SJSA1 (cell line): ENCODE measurements around the gene COL16A1. TPM values are rescaled to one million over a fixed set of nuclear protein-coding genes. Genes with fewer than 3 reads are reported as not detected.

ENCODE experiments used
- DNase-seq, 2 experiments: peaks; one replicate each; pipeline ENCODE4 v3.0.0-alpha.2; 2015 to 2020; ENCODE audit warnings: low spot score in 2 of 2, low read depth in 1 of 2
- H3K27ac ChIP-seq: fragments of 250-450 bp; sonication (Bioruptor Pico); 2 replicates; pipeline ENCODE4 v1.5.1; 2020; ENCODE audit warnings: mild to moderate bottlenecking, moderate library complexity
- H3K27me3 ChIP-seq: fragments of 250-450 bp; sonication (Bioruptor Pico); replicated peaks from 2 replicates; pipeline ENCODE4 v1.5.1; 2020; ENCODE audit warnings: mild to moderate bottlenecking, moderate library complexity
- H3K36me3 ChIP-seq: fragments of 250-450 bp; sonication (Bioruptor Pico); 2 replicates; pipeline ENCODE4 v1.5.1; 2020; ENCODE audit warnings: mild to moderate bottlenecking
- H3K4me1 ChIP-seq: fragments of 250-450 bp; sonication (Bioruptor Pico); replicated peaks from 2 replicates; pipeline ENCODE4 v1.6.1; 2021; ENCODE audit warnings: mild to moderate bottlenecking
- H3K4me3 ChIP-seq: fragments of 250-450 bp; sonication (Bioruptor Pico); 2 replicates; pipeline ENCODE4 v1.5.1; 2020; ENCODE audit warnings: mild to moderate bottlenecking
- H3K9me3 ChIP-seq: fragments of 250-450 bp; sonication (Bioruptor Pico); replicated peaks from 2 replicates; pipeline ENCODE4 v1.5.1; 2020; ENCODE audit warnings: mild to moderate bottlenecking
- total RNA-seq: library from RNA; depleted of rRNA; stranded (reverse); fragments of >200 nt; shearing (Covaris generic); gene quantifications from 2 replicates; pipeline ENCODE4 v1.2.3, GENCODE V29; 2014

The COL16A1 gene
- total RNA-seq, 1 experiment from 2014 or later = 365 TPM

DNA sequence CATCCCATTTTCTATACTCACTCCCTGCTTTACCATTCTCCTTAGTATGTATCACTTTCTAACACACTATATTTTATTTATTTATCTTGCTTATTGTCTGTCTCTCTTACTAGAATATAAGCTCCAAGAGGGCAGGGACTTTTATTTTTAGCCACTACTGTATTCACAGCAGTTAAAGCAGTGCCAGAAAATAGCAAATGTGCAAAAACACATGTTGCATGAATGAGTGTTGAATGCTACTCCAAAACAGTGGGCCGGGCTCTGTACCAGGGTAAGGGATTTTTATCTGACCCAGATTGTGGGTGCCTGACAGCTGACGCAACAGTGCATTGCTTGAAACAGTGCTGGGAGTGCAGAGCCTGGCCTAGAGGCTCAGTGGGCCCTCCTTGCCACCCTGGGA lies 24.7 kb downstream of the COL16A1 start:
- DNase-seq = no peak
- H3K27ac ChIP-seq = no peak overlapping the region
- peaks cover 95% of the 10 kb centered on the region for H3K36me3 ChIP-seq
- no peak overlapping the region for H3K4me3 ChIP-seq
- 0 out of 2 replicates have a peak, but pooled peaks cover 3% of the 10 kb centered on the region for H3K4me1 ChIP-seq
- H3K27me3 ChIP-seq = no peaks in the 10 kb centered on the region
- no peaks in the 10 kb centered on the region for H3K9me3 ChIP-seq

GRCh38 chr1:31678681-31679080 lies 25.1 kb downstream of the COL16A1 start:
- no peak for DNase-seq
- H3K4me3 ChIP-seq = no peak overlapping the region
- no peak overlapping the region for H3K27ac ChIP-seq
- peaks cover 95% of the 10 kb centered on the region for H3K36me3 ChIP-seq
- 0 out of 2 replicates have a peak, but pooled peaks cover 3% of the 10 kb centered on the region for H3K4me1 ChIP-seq
- no peaks in the 10 kb centered on the region for H3K9me3 ChIP-seq
- H3K27me3 ChIP-seq = no peaks in the 10 kb centered on the region

- no peak for DNase-seq
- H3K27me3 ChIP-seq = no peaks in the 10 kb centered on the region
- no peaks in the 10 kb centered on the region for H3K9me3 ChIP-seq
- no peak overlapping the region for H3K27ac ChIP-seq
- H3K4me3 ChIP-seq = no peak overlapping the region
- H3K4me1 ChIP-seq = 0 out of 2 replicates have a peak, but pooled peaks cover 3% of the 10 kb centered on the region
- peaks cover 95% of the 10 kb centered on the region for H3K36me3 ChIP-seq
These were observed 25.9 kb downstream of the COL16A1 start for GRCh38 chr1:31677949-31678348.

DNA sequence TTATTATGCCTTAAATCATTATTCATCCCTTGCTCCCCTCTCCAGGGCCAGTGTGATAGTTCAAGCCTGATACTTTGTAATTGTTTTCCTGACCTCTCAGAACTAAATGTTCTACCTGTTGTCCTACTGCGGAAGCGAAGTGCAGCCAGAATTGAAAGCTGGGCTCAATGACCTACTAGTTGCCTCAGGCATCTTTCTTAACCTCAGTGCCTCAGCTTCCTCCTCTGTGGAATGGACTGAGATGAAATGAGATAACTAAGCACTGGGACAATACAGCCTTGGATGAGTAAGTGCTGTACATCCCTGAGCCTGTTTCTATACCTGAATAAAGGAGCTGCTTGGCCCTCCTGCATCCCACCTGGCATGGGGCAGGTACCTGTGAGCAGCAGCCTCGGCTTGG lies 26.4 kb downstream of the COL16A1 start:
- Histone ChIP-seq H3K27ac (no peak overlapping the region), H3K9me3 (no peaks in the 10 kb centered on the region), H3K27me3 (no peaks in the 10 kb centered on the region), H3K36me3 (peaks cover 95% of the 10 kb centered on the region), H3K4me1 (0 out of 2 replicates have a peak, but pooled peaks cover 3% of the 10 kb centered on the region), H3K4me3 (no peak overlapping the region)
- DNase-seq = no peak

DNA sequence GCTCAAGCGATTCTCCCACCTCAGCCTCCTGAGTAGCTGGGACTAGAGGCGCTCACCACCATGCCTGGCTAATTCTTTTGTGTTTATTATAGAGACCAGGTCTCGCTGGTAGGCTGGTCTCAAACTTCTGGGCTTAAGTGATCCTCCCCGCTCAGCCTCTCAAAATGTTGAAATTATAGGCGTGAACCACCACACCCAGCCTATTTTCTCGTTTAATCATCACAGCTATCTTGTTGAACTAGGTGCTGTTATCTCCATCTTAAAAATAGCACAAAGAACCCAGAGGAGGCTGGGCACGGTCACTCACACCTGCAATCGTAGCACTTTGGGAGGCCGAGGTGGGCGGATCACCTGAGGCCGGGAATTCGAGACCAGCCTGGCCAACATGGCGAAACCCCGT lies 28.1 kb downstream of the COL16A1 start:
- Histone ChIP-seq H3K27me3 (no peaks in the 10 kb centered on the region), H3K4me1 (0 out of 2 replicates have a peak, but pooled peaks cover 3% of the 10 kb centered on the region), H3K36me3 (peaks cover 95% of the 10 kb centered on the region), H3K27ac (no peak overlapping the region), H3K9me3 (no peaks in the 10 kb centered on the region), H3K4me3 (no peak overlapping the region)
- DNase-seq = no peak

GRCh38 chr1:31675161-31675560 lies 28.7 kb downstream of the COL16A1 start:
- H3K27ac ChIP-seq = no peak overlapping the region

GRCh38 chr1:31674626-31675025 lies 29.2 kb downstream of the COL16A1 start:
- H3K27ac ChIP-seq = no peak overlapping the region
- H3K9me3 ChIP-seq = no peaks in the 10 kb centered on the region
- H3K4me3 ChIP-seq = no peak overlapping the region
- H3K36me3 ChIP-seq = peaks cover 95% of the 10 kb centered on the region
- 0 out of 2 replicates have a peak, but pooled peaks cover 3% of the 10 kb centered on the region for H3K4me1 ChIP-seq
- DNase-seq = no peak
- H3K27me3 ChIP-seq = no peaks in the 10 kb centered on the region

More at GRCh38 chr1:31675161-31675560, 28.7 kb downstream of the COL16A1 start:
- no peak overlapping the region for H3K4me3 ChIP-seq
- H3K36me3 ChIP-seq = peaks cover 95% of the 10 kb centered on the region
- no peaks in the 10 kb centered on the region for H3K9me3 ChIP-seq
- H3K27me3 ChIP-seq = no peaks in the 10 kb centered on the region
- no peak for DNase-seq
- 0 out of 2 replicates have a peak, but pooled peaks cover 3% of the 10 kb centered on the region for H3K4me1 ChIP-seq

GRCh38 chr1:31673433-31673832 lies 30.4 kb downstream of the COL16A1 start:
- H3K36me3 ChIP-seq = peaks cover 92% of the 10 kb centered on the region
- 0 out of 2 replicates have a peak, but pooled peaks cover 3% of the 10 kb centered on the region for H3K4me1 ChIP-seq
- no peaks in the 10 kb centered on the region for H3K9me3 ChIP-seq
- no peak overlapping the region for H3K4me3 ChIP-seq
- H3K27ac ChIP-seq = no peak overlapping the region
- no peaks in the 10 kb centered on the region for H3K27me3 ChIP-seq
- DNase-seq = no peak

DNA sequence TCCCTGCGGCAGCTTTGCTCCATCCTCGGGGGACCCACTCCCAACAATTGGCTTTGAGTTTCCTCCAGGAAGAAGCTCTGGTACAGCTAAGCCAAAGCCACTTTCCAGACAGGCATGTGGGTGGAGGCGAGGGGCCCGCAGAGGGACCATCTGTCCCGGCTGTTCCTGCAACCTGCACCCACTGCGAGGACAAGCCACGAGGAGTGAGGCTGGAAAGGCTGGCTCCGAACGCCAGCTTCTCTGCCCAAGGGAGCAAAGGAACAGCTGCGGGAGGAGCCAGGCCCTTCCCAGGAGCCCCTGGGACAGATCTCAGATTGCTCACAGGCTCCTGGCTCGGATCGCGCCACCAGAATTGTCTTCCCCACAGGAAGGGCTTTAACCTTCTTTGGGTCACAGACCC lies 30.8 kb downstream of the COL16A1 start:
- H3K36me3 ChIP-seq = peaks cover 92% of the 10 kb centered on the region
- H3K27ac ChIP-seq = no peak overlapping the region
- H3K4me3 ChIP-seq = no peak overlapping the region
- no peaks in the 10 kb centered on the region for H3K27me3 ChIP-seq
- H3K4me1 ChIP-seq = 0 out of 2 replicates have a peak, but pooled peaks cover 3% of the 10 kb centered on the region
- no peak for DNase-seq
- no peaks in the 10 kb centered on the region for H3K9me3 ChIP-seq

- Histone ChIP-seq H3K9me3 (no peaks in the 10 kb centered on the region), H3K4me3 (no peak overlapping the region), H3K36me3 (peaks cover 94% of the 10 kb centered on the region), H3K27me3 (no peaks in the 10 kb centered on the region), H3K4me1 (peaks cover 13% of the 10 kb centered on the region), H3K27ac (no peak overlapping the region)
- no peak for DNase-seq
These were observed 32.1 kb downstream of the COL16A1 start for GRCh38 chr1:31671561-31672201.

- no peaks in the 10 kb centered on the region for H3K9me3 ChIP-seq
- peaks cover 91% of the 10 kb centered on the region for H3K36me3 ChIP-seq
- no peak for DNase-seq
- H3K4me3 ChIP-seq = no peak overlapping the region
- no peak overlapping the region for H3K27ac ChIP-seq
- H3K27me3 ChIP-seq = no peaks in the 10 kb centered on the region
- H3K4me1 ChIP-seq = peaks cover 16% of the 10 kb centered on the region
These were observed 32.7 kb downstream of the COL16A1 start for GRCh38 chr1:31671147-31671546.

DNA sequence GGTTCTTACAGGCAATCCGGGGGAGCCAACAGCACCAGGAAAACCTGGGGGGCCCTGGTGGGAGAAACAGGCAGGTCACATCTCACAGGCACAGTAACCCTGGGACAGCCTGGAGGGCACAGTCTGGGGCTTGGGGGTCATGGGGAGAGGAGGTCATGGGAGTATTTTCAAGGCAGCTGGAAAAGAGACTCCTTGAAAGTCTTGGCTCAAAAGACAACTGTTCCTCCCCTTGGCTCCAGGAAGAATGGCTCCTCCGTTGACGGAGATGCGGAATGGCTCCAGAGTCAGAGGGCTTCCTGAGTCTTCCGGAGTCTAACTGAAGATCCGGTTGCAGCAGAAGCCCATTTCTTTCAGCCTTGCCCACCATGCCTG lies 33.2 kb downstream of the COL16A1 start:
- Histone ChIP-seq H3K27ac (no peak overlapping the region), H3K4me3 (no peak overlapping the region), H3K36me3 (peaks cover 94% of the 10 kb centered on the region), H3K4me1 (peaks cover 22% of the 10 kb centered on the region), H3K27me3 (no peaks in the 10 kb centered on the region), H3K9me3 (no peaks in the 10 kb centered on the region)
- no peak for DNase-seq

DNA sequence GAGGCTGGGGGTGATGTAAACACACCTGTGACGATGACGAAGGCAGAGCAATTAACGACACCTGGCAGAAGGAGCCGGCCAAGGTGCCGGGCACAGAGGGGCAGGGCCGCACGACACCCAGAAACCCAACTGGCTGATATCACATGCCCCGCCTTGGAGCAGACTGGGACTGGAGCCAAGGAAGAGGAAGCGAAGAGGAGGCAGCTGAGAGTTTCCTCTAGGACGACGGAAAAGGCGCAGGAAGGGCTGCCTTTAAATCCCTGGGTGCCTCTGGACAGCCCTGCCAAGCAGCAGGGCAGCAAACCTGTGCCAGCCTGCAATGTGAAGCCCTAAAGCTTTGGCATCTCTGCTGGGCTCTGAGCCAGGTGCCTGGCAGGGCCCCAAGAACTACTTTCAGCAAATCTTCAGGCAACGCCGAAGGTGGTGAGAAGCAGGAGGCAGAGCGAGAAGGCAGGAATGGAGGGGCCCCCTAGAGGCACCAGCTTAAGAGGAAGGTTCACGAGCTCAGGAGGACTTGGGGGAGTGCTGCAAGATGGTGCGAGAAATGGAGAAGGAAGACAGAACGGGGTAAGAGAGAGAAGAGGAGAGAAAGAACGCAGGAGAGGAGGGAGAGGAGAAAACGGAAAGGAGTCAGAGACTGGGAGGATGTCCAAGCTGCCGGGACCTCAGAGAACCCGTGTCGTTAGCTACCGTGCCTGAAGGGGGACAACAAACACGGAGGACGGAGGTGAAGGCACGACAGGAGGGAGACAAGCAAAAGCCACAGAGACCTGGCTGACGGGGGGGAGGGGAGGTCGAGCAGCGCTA lies 33.8 kb downstream of the COL16A1 start:
- peaks cover 94% of the 10 kb centered on the region for H3K36me3 ChIP-seq
- H3K4me1 ChIP-seq = peaks cover 27% of the 10 kb centered on the region
- no peaks in the 10 kb centered on the region for H3K9me3 ChIP-seq
- H3K4me3 ChIP-seq = no peak overlapping the region
- H3K27ac ChIP-seq = no peak overlapping the region
- DNase-seq = no peak
- H3K27me3 ChIP-seq = no peaks in the 10 kb centered on the region

DNA sequence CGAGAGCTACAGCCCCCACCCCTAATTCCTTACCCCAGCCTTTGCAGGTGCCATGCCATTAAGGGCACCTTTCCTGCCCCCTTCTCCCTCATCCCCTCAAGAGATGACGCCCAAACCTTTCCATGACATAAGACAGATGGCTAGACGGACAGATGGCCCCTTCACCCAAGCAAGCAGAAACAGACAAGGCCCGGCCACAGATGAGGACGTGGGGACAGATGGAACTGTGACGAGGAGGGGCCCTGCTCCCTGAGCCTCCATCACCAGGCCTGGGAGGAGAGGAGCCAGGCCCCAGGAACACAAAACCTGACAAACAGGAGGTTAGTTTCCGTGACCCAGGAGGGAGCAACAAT lies 34.4 kb downstream of the COL16A1 start:
- Histone ChIP-seq H3K27me3 (no peaks in the 10 kb centered on the region), H3K4me3 (no peak overlapping the region), H3K4me1 (peaks cover 33% of the 10 kb centered on the region), H3K9me3 (no peaks in the 10 kb centered on the region), H3K27ac (no peak overlapping the region), H3K36me3 (peaks cover 94% of the 10 kb centered on the region)
- no peak for DNase-seq
